HepG2 (cell line): Measurements from ENCODE around the gene UTF1. TPM values are rescaled to one million over a fixed set of nuclear protein-coding genes. Genes with fewer than 3 reads are reported as not detected.

ENCODE experiments used
- ATAC-seq: fragments of 200-7000 bp; cut with Tn5 transposase; 3 replicates; pipeline ENCODE4 v1.9.1; 2020; ENCODE audit warnings: mild to moderate bottlenecking, moderate library complexity
- BruUV-seq: library from RNA; stranded (reverse); fragments of 400-500 nt; replicated peaks from 2 replicates; lab custom pipeline; 2021; lab: Mats Ljungman, UMichigan
- CTCF ChIA-PET: fragments of 300-600 bp; formaldehyde crosslinking; extraction: SDS; loops from one replicate; lab custom pipeline; 2021; ENCODE audit warnings: low total read pairs, inconsistent platforms, low intra/inter-chr PET ratio; lab: Yijun Ruan, JAX
- POLR2A ChIA-PET: fragments of 350-600 bp; sonication (Branson Sonifier 250); formaldehyde crosslinking; loops from one replicate; lab custom pipeline; 2020; ENCODE audit warnings: antibody characterized with exemption, inconsistent platforms; lab: Yijun Ruan, JAX
- DNase-seq: peaks from one replicate; pipeline ENCODE4 v3.0.0-alpha.2; 2015; ENCODE audit warnings: low spot score
- FAIRE-seq: peaks from 3 replicates; lab custom pipeline; 2011; peaks lifted over from hg19 to GRCh38; lab: Jason Lieb, UNC
- H2AFZ ChIP-seq: one replicate; pipeline ENCODE4 v1.6.1; 2011; ENCODE audit warnings: low read length, inconsistent platforms
- H3K27ac ChIP-seq: fragments of 300-600 bp; 3 replicates; pipeline ENCODE4 v1.8.0; 2011; ENCODE audit warnings: mixed run types, mild to moderate bottlenecking, mixed read lengths, low read length, inconsistent platforms; ENCODE audit not compliant: insufficient read depth; ENCODE audit errors: extremely low read length
- H3K27me3 ChIP-seq, 2 experiments: fragments of 200-600 bp in 1 of 2; 2 replicates in 1 of 2; 3 replicates in 1 of 2; pipeline versions ENCODE4 v1.6.0 to v1.8.0; 2011; ENCODE audit warnings: low read length in 2 of 2, mild to moderate bottlenecking in 2 of 2, moderate library complexity in 2 of 2, inconsistent platforms in 1 of 2; ENCODE audit not compliant: insufficient read depth in 2 of 2, control insufficient read depth in 1 of 2
- H3K36me3 ChIP-seq, 2 experiments: fragments of 200-600 bp in 1 of 2; replicated peaks in 1 of 2; 2 replicates in 1 of 2; 3 replicates in 1 of 2; pipeline versions ENCODE4 v1.5.1 to v1.8.0; 2011; ENCODE audit warnings: low read length in 2 of 2, inconsistent platforms in 1 of 2; ENCODE audit not compliant: insufficient read depth in 2 of 2, control insufficient read depth in 1 of 2
- H3K4me1 ChIP-seq: 2 replicates; pipeline ENCODE4 v1.5.1; 2012; ENCODE audit warnings: low read length, inconsistent platforms; ENCODE audit not compliant: insufficient read depth
- H3K4me2 ChIP-seq: 2 replicates; pipeline ENCODE4 v1.6.0; 2011; ENCODE audit warnings: low read depth, low read length, inconsistent platforms
- H3K4me3 ChIP-seq, 3 experiments: fragments of 200-600 bp in 1 of 3; sonication (generic), shearing (Covaris generic) in 1 of 3; replicated peaks in 1 of 3; 2 replicates each; pipeline ENCODE4 v1.5.1; 2011 to 2016; ENCODE audit warnings: low read length in 3 of 3, inconsistent platforms in 2 of 3, low read depth in 2 of 3, mild to moderate bottlenecking in 2 of 3, control low read depth in 1 of 3, mixed read lengths in 1 of 3; ENCODE audit not compliant: insufficient read depth in 1 of 3
- H3K79me2 ChIP-seq: one replicate; pipeline ENCODE4 v1.6.1; 2011; ENCODE audit warnings: low read length, inconsistent platforms; ENCODE audit not compliant: insufficient read depth
- H3K9ac ChIP-seq: 2 replicates; pipeline ENCODE4 v1.6.0; 2011; ENCODE audit warnings: mild to moderate bottlenecking, low read depth, low read length, inconsistent platforms; ENCODE audit not compliant: insufficient read depth
- H3K9me3 ChIP-seq: 2 replicates; pipeline ENCODE4 v1.5.1; 2012; ENCODE audit warnings: mild to moderate bottlenecking, low read length
- H4K20me1 ChIP-seq: 2 replicates; pipeline ENCODE4 v1.6.0; 2011; ENCODE audit warnings: inconsistent platforms, mild to moderate bottlenecking, low read length, moderate library complexity; ENCODE audit not compliant: insufficient read depth
- CREB1 ChIP-seq, 2 experiments: fragments of 450-650 bp in 1 of 2; IDR thresholded peaks; 2 replicates each; pipeline ENCODE4 v1.6.1; 2016 to 2017; ENCODE audit warnings: control low read depth in 1 of 2, mild to moderate bottlenecking in 1 of 2, missing compliant biosample characterization in 1 of 2, missing genetic modification characterization in 1 of 2
- ETV5 ChIP-seq: IDR thresholded peaks from 2 replicates; pipeline ENCODE4 v1.6.1; 2018; ENCODE audit warnings: missing biosample characterization, missing genetic modification reagents, inconsistent platforms, borderline replicate concordance
- MNT ChIP-seq: fragments of 450-650 bp; IDR thresholded peaks from 2 replicates; pipeline ENCODE4 v1.6.1; 2016
- MTERF4 ChIP-seq: sonication (generic); formaldehyde crosslinking; IDR thresholded peaks from 2 replicates; pipeline ENCODE4 v1.8.0; 2023; ENCODE audit warnings: mild to moderate bottlenecking, missing genetic modification reagents
- NFE2 ChIP-seq: sonication (generic); formaldehyde crosslinking; IDR thresholded peaks from 2 replicates; pipeline ENCODE4 v1.4.0; 2020; ENCODE audit warnings: missing genetic modification reagents
- NR2C2 ChIP-seq: sonication (generic); formaldehyde crosslinking; IDR thresholded peaks from 2 replicates; pipeline ENCODE4 v1.4.0; 2020; ENCODE audit warnings: missing genetic modification reagents, mild to moderate bottlenecking, moderate library complexity, borderline replicate concordance
- PAX8 ChIP-seq: sonication (generic); formaldehyde crosslinking; IDR thresholded peaks from 2 replicates; pipeline ENCODE4 v1.8.0; 2022; ENCODE audit warnings: mild to moderate bottlenecking, missing genetic modification reagents, borderline replicate concordance
- SIX4 ChIP-seq: sonication (generic); formaldehyde crosslinking; IDR thresholded peaks from 2 replicates; pipeline ENCODE4 v1.4.0; 2020; ENCODE audit warnings: missing genetic modification reagents
- SPEN ChIP-seq: sonication (generic); formaldehyde crosslinking; IDR thresholded peaks from 2 replicates; pipeline ENCODE4 v1.5.1; 2020; ENCODE audit warnings: low read depth, mild to moderate bottlenecking, missing genetic modification reagents
- TEAD2 ChIP-seq: sonication (generic); formaldehyde crosslinking; IDR thresholded peaks from 2 replicates; pipeline ENCODE4 v1.9.0; 2021; ENCODE audit warnings: missing genetic modification reagents
- TEAD3 ChIP-seq: optimal IDR thresholded peaks from 2 replicates; pipeline ENCODE3; 2016; ENCODE audit warnings: borderline replicate concordance
- U2AF2 ChIP-seq: fragments of 200-400 bp; formaldehyde crosslinking; IDR thresholded peaks from 2 replicates; pipeline ENCODE4 v1.6.1; 2017; ENCODE audit warnings: low read depth, mild to moderate bottlenecking, low read length
- ZNF503 ChIP-seq: sonication (generic); formaldehyde crosslinking; IDR thresholded peaks from 2 replicates; pipeline ENCODE4 v1.4.0; 2020; ENCODE audit warnings: missing genetic modification reagents
- ZNF567 ChIP-seq: sonication (generic); formaldehyde crosslinking; IDR thresholded peaks from 2 replicates; pipeline ENCODE4 v1.8.1; 2023; ENCODE audit warnings: mild to moderate bottlenecking, missing genetic modification reagents, borderline replicate concordance
- whole genome bisulfite sequencing: methylation state at CpG from one replicate; pipeline ENCODE4 v1.1.6; 2017; ENCODE audit warnings: low lambda C conversion rate; 5-methylcytosine and 5-hydroxymethylcytosine counted together
- in situ Hi-C: cut with HindIII; loops from 2 replicates; pipeline ENCODE4 v1.10.0; 2017; ENCODE audit warnings: low pct_unique_long_range_greater_than_20kb; ENCODE audit not compliant: extremely low pct_ligation_motif_present
- intact Hi-C: fragments of 100-400 bp; cut with micrococcal nuclease; formaldehyde crosslinking; loops from one replicate; pipeline ENCODE4 v1.10.0; 2022; ENCODE audit not compliant: unreplicated experiment
- polyA plus RNA-seq, 8 experiments: library from polyadenylated mRNA; depleted of rRNA in 3 of 8; stranded (reverse) in 7 of 8; unstranded in 1 of 8; fragments of >200 nt; fragmentation: Illumina TruSeq in 4 of 8; extraction: Trizol in 4 of 8; gene quantifications; 2 replicates each; pipeline versions ENCODE4 v1.2.1 to v1.2.3, GENCODE V29; 2011 to 2016; ENCODE audit warnings: low read depth in 4 of 8, missing spikeins in 1 of 8, mixed read lengths in 1 of 8; ENCODE audit not compliant: insufficient read depth in 1 of 8
- total RNA-seq, 5 experiments: library from RNA; depleted of rRNA; stranded (reverse); fragments of >200 nt; fragmentation: Illumina TruSeq; extraction: Trizol; gene quantifications; 2 replicates each; pipeline ENCODE4 v1.2.3, GENCODE V29; 2016; ENCODE audit warnings: low read depth in 1 of 5

UTF1 gene
- total and polyA plus RNA-seq, 2 of the 13 experiments (the other 11 are each of a cell fraction or from before 2014, with no cell fraction given), result not detected

GRCh38 chr10:133180965-133181639, 48.9 kb upstream of the UTF1 start:
- ChIA-PET CTCF (no interaction called here), POLR2A (no interaction called here)
- H3K27me3 ChIP-seq, result peaks cover 4 to 27% of the 10 kb centered on the region in 2 experiments; a peak in 3 of 5 replicates
- no peaks in the 10 kb centered on the region for H3K36me3 ChIP-seq
- no peaks in the 10 kb centered on the region for H3K79me2 ChIP-seq
- no peak overlapping the region for H3K9ac ChIP-seq
- no peak overlapping the region for H3K4me3 ChIP-seq
- FAIRE-seq, result no peak
- no peak overlapping the region for H2AFZ ChIP-seq
- no peak for ATAC-seq
- no peak overlapping the region for H3K27ac ChIP-seq
- peaks cover 10% of the 10 kb centered on the region; the same call in 1 of the 2 replicates for H3K9me3 ChIP-seq
- DNase-seq, result no peak
- H4K20me1 ChIP-seq, result no peaks in the 10 kb centered on the region
- in situ Hi-C loops, result no loop called here
- 13% methylated on average over 18 of the region's 23 CpGs for WGBS
- no TSS peak for BruUV-seq
- no peaks in the 10 kb centered on the region for H3K4me1 ChIP-seq
- peak; percentile 88 for TF ChIP-seq CREB1 (IDR thresholded peaks at IDR 0.05)
- TF ChIP-seq CREB1 (CRISPR knock-in tag; IDR thresholded peaks at IDR 0.05), result no peak
- TF ChIP-seq MNT, result peak; percentile 15; the same call in 1 of the 2 replicates
- TF ChIP-seq U2AF2, result no peak
- H3K4me2 ChIP-seq, result no peak overlapping the region
- intact Hi-C loops, result no loop called here

- Histone ChIP-seq H3K27me3 (peaks cover 7 to 37% of the 10 kb centered on the region in 2 experiments; a peak in 4 of 5 replicates), H3K4me1 (peaks cover 2% of the 10 kb centered on the region; the same call in 1 of the 2 replicates), H4K20me1 (no peaks in the 10 kb centered on the region), H3K4me3 (no peak overlapping the region), H3K4me2 (no peak overlapping the region), H3K79me2 (no peaks in the 10 kb centered on the region), H3K9me3 (peaks cover 10% of the 10 kb centered on the region; the same call in 1 of the 2 replicates), H3K9ac (no peak overlapping the region), H3K36me3 (no peaks in the 10 kb centered on the region), H3K27ac (no peak overlapping the region), H2AFZ (no peak overlapping the region)
- BruUV-seq, result no TSS peak
- 0% methylated on average over 3 of the region's 14 CpGs for WGBS
- ChIA-PET CTCF (no interaction called here), POLR2A (no interaction called here)
- DNase-seq (no peak), FAIRE-seq (no peak), ATAC-seq (no peak)
- in situ Hi-C loops (no loop called here), intact Hi-C loops (no loop called here)
- no peak for TF ChIP-seq ZNF503 (CRISPR knock-in tag)
- TF ChIP-seq TEAD3 (CRISPR knock-in tag), result no peak
- TF ChIP-seq SPEN (CRISPR knock-in tag), result no peak
- TF ChIP-seq TEAD2 (CRISPR knock-in tag), result no peak
- TF ChIP-seq ZNF567 (CRISPR knock-in tag), result no peak
- TF ChIP-seq NFE2 (CRISPR knock-in tag), result no peak
- no peak for TF ChIP-seq PAX8 (CRISPR knock-in tag)
- TF ChIP-seq NR2C2 (CRISPR knock-in tag), result no peak
- no peak for TF ChIP-seq MTERF4
- TF ChIP-seq SIX4 (CRISPR knock-in tag), result no peak
- TF ChIP-seq ETV5 (CRISPR knock-in tag), result no peak
Observed at GRCh38 chr10:133182190-133182589, 47.8 kb upstream of the UTF1 start.
